ENCODE results near the gene RPS6KA4. TPM values are rescaled to one million over a fixed set of nuclear protein-coding genes. Genes with fewer than 3 reads are reported as not detected.
A peak's percentile ranks its signal among the peaks of the same experiment; 100 is the strongest.

RPS6KA4 gene
- polyA plus RNA-seq, 1 donor, result 9.1 TPM

DNA sequence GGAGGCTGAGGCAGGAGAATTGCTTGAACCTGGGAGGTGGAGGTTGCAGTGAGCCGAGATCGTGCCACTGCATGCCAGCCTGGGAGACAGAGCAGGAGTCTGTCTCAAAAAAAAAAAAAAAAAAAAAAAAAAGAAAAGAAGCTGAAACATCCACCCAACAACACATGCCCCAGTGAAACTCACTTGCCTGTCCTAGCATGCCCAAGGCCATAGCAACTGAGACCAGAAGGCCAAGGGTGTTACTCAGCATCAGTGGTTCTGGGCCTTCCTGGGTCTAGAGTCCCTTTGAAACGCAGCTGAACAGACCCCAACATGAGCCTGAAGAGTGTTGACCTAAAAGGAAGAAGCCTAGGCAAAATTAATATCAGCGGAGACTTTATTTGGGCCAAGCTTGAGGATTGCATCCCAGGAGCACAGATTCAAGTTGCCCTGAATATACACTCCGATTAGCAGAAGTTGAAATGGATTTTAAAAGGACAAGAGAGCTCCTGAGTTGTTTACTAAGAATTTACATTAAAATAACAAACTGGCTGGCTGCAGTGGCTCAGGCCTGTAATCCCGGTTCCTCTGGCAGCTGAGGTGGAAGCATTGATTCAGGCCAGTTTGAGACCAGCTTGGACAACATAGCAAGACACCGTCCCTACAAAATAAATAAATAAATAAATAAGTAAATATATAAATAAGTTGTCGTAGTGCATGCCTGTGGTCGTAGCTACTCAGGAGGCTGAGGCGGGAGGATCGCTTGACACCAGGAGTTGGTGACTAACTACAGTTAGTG lies 34.1 kb upstream of the RPS6KA4 start:
- DNase-seq, result no peak

GRCh38 chr11:64327375-64327774 lies 31.6 kb upstream of the RPS6KA4 start:
- DNase-seq, result no peak

DNA sequence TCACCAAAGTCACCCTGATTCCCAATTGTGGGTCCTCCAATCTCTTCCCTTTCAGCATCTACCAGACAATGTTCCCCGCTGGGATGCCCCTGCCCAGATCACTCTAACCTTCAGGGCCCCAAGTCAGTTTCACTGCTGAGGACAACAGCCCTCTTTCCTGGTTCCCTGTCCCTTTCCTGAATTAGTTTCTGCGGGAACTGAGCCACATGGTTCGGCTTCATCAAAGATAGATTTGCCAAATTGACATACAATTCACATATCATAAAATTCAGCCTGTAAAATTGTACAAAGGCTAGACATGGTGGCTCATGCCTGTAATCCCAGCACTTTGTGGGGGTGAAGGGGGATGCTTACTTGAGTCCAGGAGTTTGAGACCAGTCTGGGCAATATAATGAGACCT lies 31.0 kb upstream of the RPS6KA4 start:
- DNase-seq, result no peak

DNA sequence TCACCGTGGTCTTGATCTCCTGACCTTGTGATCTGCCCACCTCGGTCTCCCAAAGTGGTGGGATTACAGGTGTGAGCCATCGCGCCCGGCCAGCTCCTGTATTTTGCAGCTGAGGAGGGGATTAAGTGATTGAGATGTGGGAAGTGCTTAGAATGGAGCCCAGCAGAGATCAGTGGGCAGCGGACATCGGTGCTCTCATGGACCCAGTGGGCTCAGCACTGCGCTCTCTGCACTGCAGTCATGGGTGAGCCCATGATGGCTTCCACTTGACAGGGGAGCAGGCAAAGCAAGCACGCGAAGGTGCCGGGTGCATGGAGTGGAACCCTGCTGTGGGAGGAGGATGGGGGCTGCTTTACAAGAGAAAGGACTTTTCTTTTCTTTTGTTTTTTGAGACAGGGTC lies 28.1 kb upstream of the RPS6KA4 start:
- no peak for DNase-seq

DNA sequence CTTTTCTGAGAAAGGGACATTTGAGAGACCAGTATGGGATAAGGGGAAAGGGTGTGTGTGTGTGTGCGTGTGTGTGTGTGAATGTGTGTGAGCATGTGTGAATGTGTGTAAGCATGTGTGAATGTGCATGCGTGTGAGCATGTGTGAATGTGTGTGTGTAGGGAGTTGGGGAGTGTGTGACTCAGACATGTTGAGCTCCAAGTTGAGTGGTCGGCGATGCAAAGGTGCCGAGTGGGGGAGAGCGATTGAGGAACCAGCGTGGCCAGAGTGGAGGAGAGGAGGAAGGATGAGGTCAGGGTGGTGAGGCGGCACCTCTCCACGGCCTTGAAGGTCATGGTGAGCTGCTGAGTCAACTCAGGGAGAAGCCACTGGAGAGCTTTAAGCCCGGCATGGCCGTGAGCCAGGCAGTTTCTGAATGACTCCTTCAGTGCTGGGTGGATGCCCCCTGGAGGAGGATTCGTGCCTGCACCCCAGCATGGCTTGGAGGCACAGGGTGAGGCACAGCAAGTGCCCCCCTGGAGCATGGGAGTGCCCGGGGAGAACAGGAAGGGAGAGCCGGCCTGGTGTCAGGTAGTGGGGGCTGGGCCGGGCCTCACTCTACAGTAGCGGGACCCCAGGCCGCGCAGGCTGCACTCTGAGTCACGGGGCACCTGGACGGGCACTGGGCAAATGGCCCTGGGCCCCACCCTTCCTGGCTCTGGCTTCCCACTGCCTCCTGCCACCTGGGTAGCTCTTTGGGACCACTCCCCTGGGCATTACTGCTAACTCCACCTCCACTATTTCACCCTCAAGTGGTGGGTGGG lies 27.2 kb upstream of the RPS6KA4 start:
- no peak for DNase-seq

- no peak for DNase-seq
Measured at GRCh38 chr11:64333556-64333955, 25.4 kb upstream of the RPS6KA4 start.

DNA sequence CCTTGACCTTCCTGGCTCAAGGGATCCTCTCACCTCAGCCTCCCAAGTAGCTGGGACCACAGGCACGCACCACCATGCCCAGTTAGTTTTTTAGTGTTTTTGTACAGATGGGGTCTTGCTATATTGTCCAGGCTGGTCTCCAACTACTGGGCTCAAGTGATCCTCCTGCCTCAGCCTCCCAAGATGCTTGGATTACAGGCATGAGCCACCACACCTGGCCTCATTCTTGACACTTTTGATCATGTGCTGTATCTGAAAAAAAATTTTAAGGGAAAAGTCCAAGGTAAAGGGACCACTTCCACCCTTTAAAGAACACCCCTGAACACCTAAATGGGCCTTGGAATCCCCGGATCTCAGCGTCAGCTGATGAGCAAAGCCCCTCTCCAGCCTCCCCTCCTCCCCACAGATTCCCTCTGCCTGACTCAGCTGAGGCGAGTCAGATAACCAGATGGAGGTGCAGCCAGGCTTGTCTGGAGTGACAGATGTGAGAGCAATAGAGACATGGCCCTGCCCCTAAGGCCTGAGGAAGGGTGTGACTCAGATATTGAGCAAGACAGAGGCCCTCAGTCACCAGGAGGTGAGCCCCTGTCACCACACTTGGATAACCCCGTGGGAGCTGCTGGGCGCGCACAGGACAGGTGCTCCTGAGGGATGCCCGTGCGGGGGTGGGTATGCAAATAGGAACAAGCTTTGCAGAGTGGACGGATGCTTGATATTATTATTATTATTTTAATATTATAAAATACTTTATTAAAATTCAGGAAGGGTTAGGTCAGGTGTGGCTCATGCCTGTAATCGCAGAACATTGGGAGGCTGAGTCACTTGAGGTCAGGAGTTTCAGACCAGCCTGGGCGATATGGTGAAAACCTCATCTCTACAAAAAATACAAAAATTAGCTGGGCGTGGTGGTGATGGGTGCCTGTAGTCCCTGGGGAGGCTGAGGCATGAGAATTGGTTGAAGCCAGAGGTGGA lies 23.9 kb upstream of the RPS6KA4 start:
- no peak for DNase-seq

DNA sequence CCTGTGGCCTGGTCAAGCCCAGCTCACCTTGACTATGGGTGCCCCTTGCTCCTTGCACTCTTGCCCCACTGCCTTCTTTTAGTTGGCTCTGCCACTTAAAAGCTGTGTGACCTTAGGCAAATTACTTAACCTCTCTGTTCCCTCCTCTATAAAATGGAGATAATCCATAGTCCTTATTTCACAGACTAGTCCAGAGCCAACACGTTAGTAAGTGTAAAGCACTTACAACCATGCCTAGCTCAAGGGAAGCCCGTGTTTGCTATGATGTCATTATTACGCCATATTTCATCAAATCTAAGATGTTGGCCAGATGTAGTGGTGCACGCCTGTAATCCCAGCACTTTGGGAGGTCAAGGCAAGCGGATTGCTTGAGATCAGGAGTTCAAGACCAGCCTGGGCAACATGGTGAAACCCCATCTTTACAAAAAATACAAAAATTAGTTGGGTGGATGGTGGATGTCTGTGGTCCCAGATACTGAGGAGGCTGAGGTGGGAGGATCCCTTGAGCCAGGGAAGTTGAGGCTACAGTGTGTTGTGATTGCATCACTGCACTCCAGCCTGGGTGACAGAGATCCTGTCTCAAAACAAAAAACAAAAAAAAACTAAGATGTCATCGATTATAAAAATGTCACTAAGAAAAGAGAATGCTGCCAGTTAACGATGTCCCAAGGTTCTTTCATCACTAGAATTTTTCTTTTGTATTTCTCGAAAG lies 21.3 kb upstream of the RPS6KA4 start:
- no peak for DNase-seq

- no peak for DNase-seq
Measured at GRCh38 chr11:64338716-64339115, 20.2 kb upstream of the RPS6KA4 start.

DNA sequence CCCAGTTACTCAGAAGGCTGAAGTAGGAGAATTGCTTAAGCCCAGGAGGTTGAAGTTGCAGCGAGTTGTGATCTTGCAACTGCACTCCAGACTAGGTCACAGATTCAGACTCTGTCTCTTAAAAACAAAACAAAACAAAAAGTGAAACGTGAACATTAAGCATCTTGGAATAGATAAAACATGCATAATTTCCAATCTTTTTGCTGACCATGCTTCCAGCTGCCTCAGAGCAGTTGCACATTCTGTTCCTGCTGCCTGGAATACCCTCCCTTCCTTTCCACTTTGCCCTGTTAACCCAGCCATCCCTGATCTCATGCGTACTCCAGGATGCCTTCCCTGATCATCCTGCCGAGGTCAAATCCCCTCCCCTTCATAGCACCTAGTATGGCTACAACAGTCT lies 19.7 kb upstream of the RPS6KA4 start:
- no peak for DNase-seq

DNA sequence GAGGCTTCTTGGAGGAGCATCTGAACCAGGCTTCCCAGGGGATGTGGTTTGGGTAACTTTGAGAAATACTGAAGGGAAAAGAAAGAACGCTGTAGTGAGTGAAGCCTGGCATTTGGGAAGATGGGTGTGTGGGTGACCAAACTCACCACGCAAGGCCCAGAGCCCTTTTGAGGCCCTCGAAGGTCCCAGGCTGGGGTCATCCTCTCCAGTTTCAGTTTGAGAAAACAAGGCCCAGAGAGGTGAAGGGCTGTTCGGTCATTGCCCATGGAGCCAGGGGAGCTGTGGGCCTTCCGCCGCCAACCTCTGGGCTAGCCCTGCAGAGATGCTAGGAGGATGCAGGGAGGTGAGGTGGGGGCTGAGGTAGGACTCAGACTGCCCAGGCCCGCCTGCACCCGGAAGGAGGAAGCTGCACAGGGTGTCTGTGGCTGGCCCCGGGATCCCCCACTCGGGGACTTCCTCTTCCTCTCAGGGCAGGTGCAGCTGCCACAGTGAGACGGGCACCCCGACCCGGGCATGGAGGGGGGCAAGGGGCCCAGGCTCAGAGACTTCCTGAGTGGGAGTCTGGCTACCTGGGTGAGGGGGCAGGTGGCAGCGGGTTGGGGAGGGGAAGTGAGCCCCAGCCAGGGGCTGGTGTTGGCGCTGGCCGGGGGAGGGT lies 19.1 kb upstream of the RPS6KA4 start, which contains the start of gene CCDC88B:
Gene CCDC88B (plus strand): TSS at position 451 of the 655 bp plus-strand sequence. CDS start 63 bp downstream, at position 514.
- no peak for DNase-seq

DNA sequence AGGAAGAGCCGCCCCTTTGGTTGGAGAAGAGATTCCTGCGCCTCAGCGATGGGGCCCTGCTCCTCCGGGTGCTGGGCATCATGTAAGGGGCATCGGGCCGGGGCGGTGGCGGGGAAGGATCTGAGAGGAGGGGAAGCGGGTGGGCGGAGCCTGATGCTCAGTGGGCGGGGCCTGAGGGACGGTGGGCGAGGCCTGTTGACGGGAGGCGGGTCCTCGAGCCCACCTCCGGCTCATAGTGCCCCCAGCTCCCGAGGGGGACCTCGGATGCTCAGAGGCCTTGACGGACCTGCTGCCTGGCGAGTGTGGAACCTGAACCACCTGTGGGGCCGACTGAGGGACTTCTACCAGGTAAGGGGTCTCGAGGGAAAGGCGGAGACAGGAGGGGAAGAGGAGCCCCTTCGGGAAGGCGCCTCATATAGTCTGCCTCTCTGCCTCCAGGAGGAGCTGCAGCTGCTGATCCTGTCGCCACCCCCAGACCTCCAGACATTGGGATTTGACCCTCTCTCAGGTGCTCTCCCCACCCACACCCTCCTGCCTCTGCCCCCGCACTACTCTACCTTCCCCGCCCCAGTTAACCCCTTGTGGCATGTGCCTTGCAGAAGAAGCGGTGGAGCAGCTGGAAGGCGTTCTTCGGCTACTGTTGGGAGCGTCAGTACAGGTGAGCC lies 18.2 kb upstream of the RPS6KA4 start:
- no peak for DNase-seq

DNA sequence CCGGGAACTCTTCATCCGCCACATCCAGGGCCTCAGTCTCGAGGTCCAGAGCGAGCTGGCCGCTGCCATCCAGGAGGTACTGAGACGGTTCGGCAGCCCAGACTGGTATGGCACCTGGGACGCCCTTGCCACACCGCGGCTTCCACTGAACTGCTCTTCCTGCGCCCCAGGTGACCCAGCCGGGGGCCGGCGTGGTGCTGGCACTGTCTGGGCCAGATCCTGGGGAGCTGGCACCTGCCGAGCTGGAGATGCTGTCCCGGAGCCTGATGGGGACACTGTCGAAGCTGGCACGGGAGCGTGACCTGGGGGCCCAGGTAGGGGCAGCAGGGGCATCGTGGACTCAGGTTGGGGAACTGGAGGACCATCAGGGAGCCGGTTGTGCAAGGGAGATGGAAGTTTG lies 17.5 kb upstream of the RPS6KA4 start:
- DNase-seq, result no peak

- DNase-seq, result peak; percentile 82
Measured at GRCh38 chr11:64341851-64342791, 16.8 kb upstream of the RPS6KA4 start.

GRCh38 chr11:64342869-64343745 lies 15.9 kb upstream of the RPS6KA4 start:
- no peak for DNase-seq

- no peak for DNase-seq
Measured at GRCh38 chr11:64343767-64344559, 15.0 kb upstream of the RPS6KA4 start.

DNA sequence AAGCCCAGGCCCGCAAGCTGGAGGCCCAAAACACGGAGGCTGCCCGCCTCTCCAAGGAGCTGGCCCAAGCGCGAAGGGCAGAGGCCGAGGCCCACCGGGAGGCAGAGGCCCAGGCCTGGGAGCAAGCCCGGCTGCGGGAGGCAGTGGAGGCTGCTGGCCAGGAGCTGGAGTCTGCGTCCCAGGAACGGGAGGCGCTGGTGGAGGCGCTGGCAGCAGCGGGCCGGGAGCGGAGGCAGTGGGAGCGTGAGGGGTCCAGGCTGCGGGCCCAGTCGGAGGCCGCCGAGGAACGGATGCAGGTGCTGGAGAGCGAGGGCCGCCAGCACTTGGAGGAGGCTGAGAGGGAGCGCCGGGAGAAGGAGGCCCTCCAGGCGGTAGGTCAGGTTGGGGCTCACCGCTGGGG lies 14.2 kb upstream of the RPS6KA4 start:
- DNase-seq, result no peak
